ENCODE measurements around the gene RANGAP1. TPM values are rescaled to one million over a fixed set of nuclear protein-coding genes. Genes with fewer than 3 reads are reported as not detected.

Gene RANGAP1
- total RNA-seq, 1 experiment from 2014 or later: 100 TPM

DNA sequence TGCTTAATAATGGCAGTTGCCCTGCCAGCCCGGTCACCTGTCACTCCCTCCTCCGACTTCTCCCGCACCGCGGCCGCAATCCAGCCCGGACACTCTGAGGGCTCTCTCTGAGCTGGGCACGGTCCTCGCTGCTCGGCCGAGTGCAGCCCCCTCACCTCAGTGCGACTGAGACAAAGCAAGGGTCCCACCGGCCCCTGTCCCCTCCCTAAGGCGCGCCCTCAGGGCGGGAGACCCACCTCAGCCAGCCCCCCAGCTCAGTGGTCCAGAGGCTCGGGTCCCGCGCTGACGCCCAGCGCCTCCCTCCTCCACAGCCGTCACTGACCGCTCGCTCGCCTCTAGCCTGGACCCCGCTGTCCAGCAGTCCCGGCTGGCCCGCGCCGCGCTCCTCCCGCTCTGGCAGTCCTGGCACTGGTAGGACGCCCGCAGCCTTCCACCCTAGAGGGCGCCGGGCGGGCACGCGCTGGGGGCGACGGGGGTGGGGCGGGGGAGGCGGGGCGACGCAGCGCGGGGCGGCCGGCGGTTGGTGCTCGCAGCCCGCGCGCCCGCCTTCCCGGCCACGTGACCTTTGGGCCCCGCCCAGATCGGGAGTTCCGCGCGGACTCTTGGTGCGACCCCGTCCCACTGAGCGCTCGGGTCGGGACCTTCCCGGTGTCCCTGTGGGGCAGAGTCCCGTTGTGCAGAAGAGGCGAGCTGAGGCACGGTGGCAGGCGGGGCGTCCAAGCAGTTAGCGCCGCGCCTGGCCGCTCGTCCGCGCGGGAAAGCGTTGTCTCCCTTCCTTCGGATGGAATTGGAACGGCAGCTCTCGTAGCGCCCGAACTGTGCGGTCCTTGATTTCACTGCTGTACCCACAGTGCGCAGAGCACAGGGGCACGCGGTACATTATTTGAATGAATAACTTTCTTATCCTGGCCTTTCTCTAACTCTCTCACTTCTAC, 88.7 kb downstream of the RANGAP1 start:
- DNase-seq (ENCODE audit: low spot score): peak; percentile 18

Other genes starting within 250 kb of the RANGAP1 start
- 7.5 and 8.1 TPM in 2 replicates for gene EP300, start 193.6 kb downstream of the RANGAP1 start, total RNA-seq (2014; rRNA removed; shearing (Covaris generic))
- gene L3MBTL2, start 80.9 kb downstream of the RANGAP1 start, total RNA-seq (2014; rRNA removed; shearing (Covaris generic)): 23.9 and 26.4 TPM in 2 replicates
- 0.53 TPM in 1 of 2 replicates, not detected in the other for gene CHADL, start 45.3 kb downstream of the RANGAP1 start, total RNA-seq (2014; rRNA removed; shearing (Covaris generic))
- gene ZC3H7B, start 15.3 kb upstream of the RANGAP1 start, total RNA-seq (2014; rRNA removed; shearing (Covaris generic)): 26.9 and 31.1 TPM in 2 replicates
- 4.4 and 5.9 TPM in 2 replicates for gene TEF, start 95.8 kb upstream of the RANGAP1 start, total RNA-seq (2014; rRNA removed; shearing (Covaris generic))
- gene TOB2, start 160.6 kb upstream of the RANGAP1 start, total RNA-seq (2014; rRNA removed; shearing (Covaris generic)): 6.2 and 7.2 TPM in 2 replicates
- gene PHF5A, start 182.5 kb upstream of the RANGAP1 start, total RNA-seq (2014; rRNA removed; shearing (Covaris generic)): 63.7 and 71.3 TPM in 2 replicates
- 34.3 and 41.2 TPM in 2 replicates for gene ACO2, start 182.9 kb upstream of the RANGAP1 start, total RNA-seq (2014; rRNA removed; shearing (Covaris generic))